K562 (cell line): ENCODE results near the gene NXT1. TPM values are rescaled to one million over a fixed set of nuclear protein-coding genes. Genes with fewer than 3 reads are reported as not detected.

ENCODE experiments used
- ATAC-seq: fragments of 200-7000 bp; cut with Tn5 transposase; 3 replicates; pipeline ENCODE4 v1.9.1; 2020; ENCODE audit warnings: moderate library complexity
- BruUV-seq: library from RNA; stranded (reverse); fragments of 400-500 nt; replicated peaks from 2 replicates; lab custom pipeline; 2021; lab: Mats Ljungman, UMichigan
- CTCF ChIA-PET: fragments of 300-600 bp; formaldehyde crosslinking; extraction: SDS; loops from one replicate; lab custom pipeline; 2021; ENCODE audit warnings: low intra/inter-chr PET ratio; lab: Yijun Ruan, JAX
- POLR2A ChIA-PET: fragments of 300-600, 350-650 bp; sonication (Branson Sonifier 250); formaldehyde crosslinking; extraction: SDS; loops from one replicate; lab custom pipeline; 2021; ENCODE audit warnings: antibody characterized with exemption, inconsistent platforms; lab: Yijun Ruan, JAX
- DNase-seq, 4 experiments: peaks; one replicate each; pipeline versions ENCODE4 v3.0.0 to v3.0.0-alpha.2; 2011 to 2018; ENCODE audit warnings: low spot score in 3 of 4, mixed read lengths in 3 of 4; ENCODE audit errors: extremely low read depth in 1 of 4
- FAIRE-seq: peaks from 2 replicates; lab custom pipeline; 2011; peaks lifted over from hg19 to GRCh38; lab: Jason Lieb, UNC
- H2AFZ ChIP-seq: 2 replicates; pipeline ENCODE4 v1.6.0; 2011; ENCODE audit warnings: low read depth, low read length, control low read depth, inconsistent platforms
- H3K27ac ChIP-seq: fragments of 200-600 bp; 3 replicates; pipeline ENCODE4 v1.8.0; 2011; ENCODE audit warnings: low read depth, mild to moderate bottlenecking, control low read depth, inconsistent platforms, low read length, moderate library complexity, mixed read lengths; ENCODE audit errors: extremely low read depth
- H3K27me3 ChIP-seq, 2 experiments: fragments of 300-600 bp in 1 of 2; 2 replicates in 1 of 2; 3 replicates in 1 of 2; pipeline versions ENCODE4 v1.6.0 to v1.8.0; 2011; ENCODE audit warnings: inconsistent platforms in 2 of 2, low read length in 2 of 2, mild to moderate bottlenecking in 1 of 2, mixed read lengths in 1 of 2, moderate library complexity in 1 of 2; ENCODE audit not compliant: control insufficient read depth in 2 of 2, insufficient read depth in 2 of 2
- H3K36me3 ChIP-seq: fragments of 300-600 bp; 3 replicates; pipeline ENCODE4 v1.8.0; 2011; ENCODE audit warnings: mild to moderate bottlenecking, low read length, inconsistent platforms; ENCODE audit not compliant: control insufficient read depth, insufficient read depth
- H3K4me1 ChIP-seq, 2 experiments: fragments of 200-600 bp in 1 of 2; replicated peaks in 1 of 2; 2 replicates in 1 of 2; 3 replicates in 1 of 2; pipeline versions ENCODE4 v1.5.1 to v1.8.0; 2011; ENCODE audit warnings: inconsistent platforms in 2 of 2, low read length in 2 of 2, mild to moderate bottlenecking in 1 of 2, mixed read lengths in 1 of 2, moderate library complexity in 1 of 2; ENCODE audit not compliant: control insufficient read depth in 2 of 2, insufficient read depth in 2 of 2
- H3K4me2 ChIP-seq: 2 replicates; pipeline ENCODE4 v1.6.1; 2011; ENCODE audit warnings: low read length, control low read depth, inconsistent platforms, mixed read lengths; ENCODE audit not compliant: insufficient read depth
- H3K4me3 ChIP-seq: fragments of 200-600 bp; sonication (generic), shearing (Covaris generic); 2 replicates; pipeline ENCODE4 v1.5.1; 2016; ENCODE audit warnings: control low read depth, inconsistent platforms
- H3K79me2 ChIP-seq: fragments of 200-600 bp; 3 replicates; pipeline ENCODE4 v1.8.0; 2011; ENCODE audit warnings: low read length, inconsistent platforms; ENCODE audit not compliant: control insufficient read depth, insufficient read depth
- H3K9ac ChIP-seq, 2 experiments: 2 replicates each; pipeline versions ENCODE4 v1.6.0 to v1.6.1; 2011; ENCODE audit warnings: low read depth in 2 of 2, low read length in 2 of 2, control low read depth in 1 of 2, inconsistent platforms in 1 of 2, mild to moderate bottlenecking in 1 of 2, mixed read lengths in 1 of 2; ENCODE audit not compliant: insufficient read depth in 1 of 2
- H3K9me1 ChIP-seq: one replicate; pipeline ENCODE4 v1.6.0; 2011; ENCODE audit warnings: inconsistent platforms, mild to moderate bottlenecking, low read length, moderate library complexity; ENCODE audit not compliant: control insufficient read depth, insufficient read depth
- H3K9me3 ChIP-seq: replicated peaks from 2 replicates; pipeline ENCODE4 v1.5.1; 2011; ENCODE audit warnings: low read depth, low read length, inconsistent platforms; ENCODE audit not compliant: control insufficient read depth, insufficient read depth
- H4K20me1 ChIP-seq: replicated peaks from 2 replicates; pipeline ENCODE4 v1.6.1; 2011; ENCODE audit warnings: low read length, inconsistent platforms, mixed read lengths; ENCODE audit not compliant: control insufficient read depth, insufficient read depth
- ARID1B ChIP-seq: fragments of 450-650 bp; IDR thresholded peaks from 2 replicates; pipeline ENCODE4 v1.6.1; 2016; ENCODE audit warnings: antibody characterized with exemption, mild to moderate bottlenecking, inconsistent platforms
- ARNT ChIP-seq, 2 experiments: fragments of 450-650 bp; IDR thresholded peaks; 2 replicates each; pipeline ENCODE4 v1.6.1; 2016; ENCODE audit warnings: mild to moderate bottlenecking in 1 of 2
- CBX8 ChIP-seq: fragments of 200-600 bp; sonication (generic); IDR thresholded peaks from 2 replicates; pipeline ENCODE4 v1.6.1; 2012; ENCODE audit warnings: borderline replicate concordance, mixed run types, low read depth, mild to moderate bottlenecking, moderate library complexity, mixed read lengths, low read length, control low read depth, inconsistent platforms; ENCODE audit not compliant: poor library complexity, severe bottlenecking; ENCODE audit errors: extremely low read depth
- DMBX1 ChIP-seq: fragments of 250-450 bp; sonication (Bioruptor Pico); IDR thresholded peaks from 2 replicates; pipeline ENCODE4 v1.8.0; 2022; ENCODE audit warnings: inconsistent platforms, mild to moderate bottlenecking, moderate library complexity, borderline replicate concordance
- HMG20B ChIP-seq: fragments of 250-450 bp; sonication (Bioruptor Pico); IDR thresholded peaks from 2 replicates; pipeline ENCODE4 v1.5.0; 2021; ENCODE audit warnings: mild to moderate bottlenecking
- L3MBTL2 ChIP-seq: fragments of 450-650 bp; IDR thresholded peaks from 2 replicates; pipeline ENCODE4 v1.6.1; 2016; ENCODE audit warnings: mild to moderate bottlenecking, moderate library complexity
- NELFE ChIP-seq: IDR thresholded peaks from 2 replicates; pipeline ENCODE4 v1.6.1; 2011; ENCODE audit warnings: mild to moderate bottlenecking; ENCODE audit not compliant: insufficient read depth, insufficient read length
- NFIX ChIP-seq: fragments of 250-450 bp; sonication (Bioruptor Pico); IDR thresholded peaks from 2 replicates; pipeline ENCODE4 v1.4.0; 2020; ENCODE audit warnings: low read depth, mild to moderate bottlenecking, moderate library complexity
- PRPF4 ChIP-seq: fragments of 200-400 bp; formaldehyde crosslinking; IDR thresholded peaks from one replicate; pipeline ENCODE4 v1.6.1; 2017; ENCODE audit warnings: low read length, low read depth, mild to moderate bottlenecking; ENCODE audit not compliant: insufficient read depth, poor library complexity, severe bottlenecking
- ZFP1 ChIP-seq: fragments of 450-650 bp; formaldehyde crosslinking; IDR thresholded peaks from 2 replicates; pipeline ENCODE4 v1.4.0; 2020; ENCODE audit warnings: mild to moderate bottlenecking, mixed read lengths
- ZNF696 ChIP-seq: fragments of 250-450 bp; sonication (Bioruptor Pico); conservative IDR thresholded peaks from 2 replicates; pipeline ENCODE4 v1.4.0; 2020; ENCODE audit warnings: mild to moderate bottlenecking, moderate library complexity
- ZNF707 ChIP-seq: fragments of 250-450 bp; sonication (Bioruptor Pico); conservative IDR thresholded peaks from 2 replicates; pipeline ENCODE4 v1.8.0; 2022; ENCODE audit warnings: inconsistent platforms, mild to moderate bottlenecking, moderate library complexity
- WGBS: fragments of 100-300 bp; shearing (Covaris generic); methylation state at CpG from one replicate; pipeline ENCODE4 v1.1.6; 2016; ENCODE audit warnings: low coverage, mixed read lengths; ENCODE audit not compliant: insufficient coverage; ENCODE audit errors: missing lambda C conversion rate; 5-methylcytosine and 5-hydroxymethylcytosine counted together
- in situ Hi-C: fragments of 300-500 bp; cut with MboI; formaldehyde crosslinking; loops from 4 replicates; pipeline ENCODE4 v1.15.0; 2018; ENCODE audit warnings: inconsistent platforms, mixed read lengths
- intact Hi-C: fragments of 100-400 bp; cut with micrococcal nuclease; formaldehyde crosslinking; loops from 2 replicates; pipeline ENCODE4 v1.14.2; 2022
- polyA plus RNA-seq, 8 experiments: library from polyadenylated mRNA; depleted of rRNA in 4 of 8; stranded (reverse) in 5 of 8; unstranded in 3 of 8; fragments of >200 nt; fragmentation: Nextera tagmentation in 2 of 8; fragmentation: Illumina TruSeq in 1 of 8; extraction: Ambion mirVana in 2 of 8; extraction: Trizol in 1 of 8; gene quantifications; 2 replicates each; pipeline versions ENCODE4 v1.2.1 to v1.2.3, GENCODE V29; 2011 to 2014; ENCODE audit warnings: inconsistent platforms in 1 of 8, missing spikeins in 1 of 8
- total RNA-seq, 7 experiments: library from RNA; depleted of rRNA in 6 of 7; stranded (reverse); fragments of >200 nt in 6 of 7; fragmentation: Illumina TruSeq in 2 of 7; extraction: Trizol in 2 of 7; gene quantifications; 2 replicates each; pipeline versions ENCODE4 v1.2.1 to v1.2.3, GENCODE V29; 2011 to 2021; ENCODE audit warnings: low replicate concordance in 1 of 7
- TF ChIP-seq, protein P1 (sequence below): sonication (generic); formaldehyde crosslinking; IDR thresholded peaks from 2 replicates; pipeline ENCODE4 v1.8.0; 2022; ENCODE audit warnings: mild to moderate bottlenecking, missing genetic modification reagents
- TF ChIP-seq, protein P2 (sequence below), 2 experiments: fragments of 450-650 bp; IDR thresholded peaks; 2 replicates each; pipeline ENCODE4 v1.6.1; 2016

Gene NXT1
- total and polyA plus RNA-seq, 9 of the 15 experiments (the other 6 are each of a cell fraction or from before 2014, with no cell fraction given), result 7.7 to 50.9 (median 35.6) TPM

DNA sequence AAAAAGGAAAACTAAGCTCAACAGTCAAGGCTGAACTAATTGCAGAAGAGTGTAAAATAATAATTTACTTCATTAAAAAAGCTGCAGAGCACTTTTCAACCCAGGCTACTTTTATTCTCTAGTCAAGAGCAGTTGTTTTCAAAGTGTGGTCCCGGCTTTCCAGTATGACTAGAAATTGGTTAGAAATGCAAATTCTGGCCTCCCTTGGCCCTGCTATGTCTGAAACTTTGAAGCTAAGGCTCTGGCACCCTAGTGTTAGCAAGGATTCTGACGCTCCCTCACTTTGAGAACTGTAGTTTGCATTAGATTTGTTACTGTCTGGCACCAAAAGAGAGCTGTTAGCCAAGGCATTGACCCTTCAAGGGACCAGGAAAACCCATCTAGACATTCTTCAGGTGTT is 9.5 kb upstream of the NXT1 start:
- POLR2A ChIA-PET, result interaction anchor here (0.6 to 1.5 kb wide), 5 partner anchors 9 to 644 kb away, joined by 3 to 14 read pairs (median 3); partner anchors contain the start of gene NXT1
- no peak for TF ChIP-seq PRPF4
- no peak for TF ChIP-seq ZFP1 (CRISPR knock-in tag)
- TF ChIP-seq, protein P1, sequence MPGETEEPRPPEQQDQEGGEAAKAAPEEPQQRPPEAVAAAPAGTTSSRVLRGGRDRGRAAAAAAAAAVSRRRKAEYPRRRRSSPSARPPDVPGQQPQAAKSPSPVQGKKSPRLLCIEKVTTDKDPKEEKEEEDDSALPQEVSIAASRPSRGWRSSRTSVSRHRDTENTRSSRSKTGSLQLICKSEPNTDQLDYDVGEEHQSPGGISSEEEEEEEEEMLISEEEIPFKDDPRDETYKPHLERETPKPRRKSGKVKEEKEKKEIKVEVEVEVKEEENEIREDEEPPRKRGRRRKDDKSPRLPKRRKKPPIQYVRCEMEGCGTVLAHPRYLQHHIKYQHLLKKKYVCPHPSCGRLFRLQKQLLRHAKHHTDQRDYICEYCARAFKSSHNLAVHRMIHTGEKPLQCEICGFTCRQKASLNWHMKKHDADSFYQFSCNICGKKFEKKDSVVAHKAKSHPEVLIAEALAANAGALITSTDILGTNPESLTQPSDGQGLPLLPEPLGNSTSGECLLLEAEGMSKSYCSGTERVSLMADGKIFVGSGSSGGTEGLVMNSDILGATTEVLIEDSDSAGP (CRISPR knock-in tag), result no peak
- TF ChIP-seq ARID1B, result no peak
- TF ChIP-seq, protein P2, sequence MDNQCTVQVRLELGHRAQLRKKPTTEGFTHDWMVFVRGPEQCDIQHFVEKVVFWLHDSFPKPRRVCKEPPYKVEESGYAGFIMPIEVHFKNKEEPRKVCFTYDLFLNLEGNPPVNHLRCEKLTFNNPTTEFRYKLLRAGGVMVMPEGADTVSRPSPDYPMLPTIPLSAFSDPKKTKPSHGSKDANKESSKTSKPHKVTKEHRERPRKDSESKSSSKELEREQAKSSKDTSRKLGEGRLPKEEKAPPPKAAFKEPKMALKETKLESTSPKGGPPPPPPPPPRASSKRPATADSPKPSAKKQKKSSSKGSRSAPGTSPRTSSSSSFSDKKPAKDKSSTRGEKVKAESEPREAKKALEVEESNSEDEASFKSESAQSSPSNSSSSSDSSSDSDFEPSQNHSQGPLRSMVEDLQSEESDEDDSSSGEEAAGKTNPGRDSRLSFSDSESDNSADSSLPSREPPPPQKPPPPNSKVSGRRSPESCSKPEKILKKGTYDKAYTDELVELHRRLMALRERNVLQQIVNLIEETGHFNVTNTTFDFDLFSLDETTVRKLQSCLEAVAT (IDR thresholded peaks at IDR 0.05), result no peak
- TF ChIP-seq L3MBTL2, result no peak
- no peak for TF ChIP-seq ZNF707
- TF ChIP-seq NFIX (CRISPR knock-in tag), result no peak
- no peak for TF ChIP-seq HMG20B (CRISPR knock-in tag)
- TF ChIP-seq ARNT (IDR thresholded peaks at IDR 0.05), result no peak
- TF ChIP-seq ZNF696, result no peak
- TF ChIP-seq CBX8, result no peak
- no peak for TF ChIP-seq DMBX1 (CRISPR knock-in tag)
- TF ChIP-seq NELFE, result no peak

More for the DNA sequence above, 9.5 kb upstream of the NXT1 start:
- no peak overlapping the region for H3K9ac ChIP-seq
- no peaks in the 10 kb centered on the region for H4K20me1 ChIP-seq
- H3K79me2 ChIP-seq, result no peaks in the 10 kb centered on the region
- H3K36me3 ChIP-seq, result no peaks in the 10 kb centered on the region
- H3K27me3 ChIP-seq, result no peaks in the 10 kb centered on the region
- no peak overlapping the region for H3K4me3 ChIP-seq
- H3K9me1 ChIP-seq, result no peaks in the 10 kb centered on the region
- in situ Hi-C loops, result loop anchor here (10.0 kb wide), 1 partner anchor 286 kb away; no protein-coding TSS in a partner anchor
- CTCF ChIA-PET, result interaction anchor here (0.6 to 2.2 kb wide), 4 partner anchors 12 to 1007 kb away, joined by 3 to 12 read pairs (median 5); no protein-coding TSS in a partner anchor
- no peak overlapping the region for H2AFZ ChIP-seq
- WGBS, result 0% methylated on average over 2 of the region's 2 CpGs
- DNase-seq (no peak), ATAC-seq (no peak), FAIRE-seq (no peak)
- peaks cover 0 to 3% of the 10 kb centered on the region in 2 experiments; a peak in 2 of 5 replicates for H3K4me1 ChIP-seq
- BruUV-seq, result no TSS peak
- H3K4me2 ChIP-seq, result no peak overlapping the region
- no peaks in the 10 kb centered on the region for H3K9me3 ChIP-seq
- no peak overlapping the region for H3K27ac ChIP-seq
- intact Hi-C loops, result loop anchor here (2.0 to 10.0 kb wide), 3 partner anchors 104 to 650 kb away; no protein-coding TSS in a partner anchor
